Amygdala (tissue), 56 donors: ENCODE measurements around the gene SDSL.
A peak's percentile ranks its signal among the peaks of the same experiment; 100 is the strongest.

Experiments used
- DNase-seq, 56 donors: peaks; one replicate each; lab custom pipeline; 2025; lab: John Stamatoyannopoulos, UW

The SDSL gene

GRCh38 chr12:113396200-113396599 is 26.0 kb upstream of the SDSL start:
- no peak for DNase-seq

GRCh38 chr12:113396828-113397496 is 25.2 kb upstream of the SDSL start:
- DNase-seq, result peak in 42 of 56 donors; percentile 9 to 83 (median 61)

- peak in 1 of 56 donors; percentile 11 for DNase-seq
These were observed 24.5 kb upstream of the SDSL start for GRCh38 chr12:113397497-113398197.

GRCh38 chr12:113398346-113399290 is 23.6 kb upstream of the SDSL start:
- DNase-seq, result no peak

GRCh38 chr12:113399490-113399889 is 22.7 kb upstream of the SDSL start:
- DNase-seq, result no peak

GRCh38 chr12:113400362-113400761 is 21.8 kb upstream of the SDSL start:
- no peak for DNase-seq

GRCh38 chr12:113401066-113402000 is 20.8 kb upstream of the SDSL start:
- no peak for DNase-seq

GRCh38 chr12:113402586-113403260 is 19.5 kb upstream of the SDSL start:
- peak in 1 of 56 donors; percentile 7 for DNase-seq

- DNase-seq, result peak in 50 of 56 donors; percentile 13 to 79 (median 53)
These were observed 18.5 kb upstream of the SDSL start, which contains the start of gene SDS for GRCh38 chr12:113403435-113404415. TSS of gene SDS (minus strand) at chr12:113403887. CDS start at chr12:113399708, 4,179 bp downstream.

GRCh38 chr12:113405694-113406093 is 16.5 kb upstream of the SDSL start:
- peak in 1 of 56 donors; percentile 34 for DNase-seq

- peak in 2 of 56 donors; percentile 5 to 7 for DNase-seq
These were observed 14.1 kb upstream of the SDSL start for GRCh38 chr12:113407931-113408600.

GRCh38 chr12:113408756-113409298 is 13.4 kb upstream of the SDSL start:
- DNase-seq, result no peak

GRCh38 chr12:113409462-113410124 is 12.6 kb upstream of the SDSL start:
- peak in 8 of 56 donors; percentile 5 to 39 (median 18) for DNase-seq

- DNase-seq, result no peak
These were observed 8.7 kb upstream of the SDSL start for GRCh38 chr12:113413488-113413939.

GRCh38 chr12:113414519-113415038 is 7.6 kb upstream of the SDSL start:
- DNase-seq, result no peak
